C4-2B (cell line): ENCODE data around the gene LIPT2.

ENCODE experiments used
- ZFX ChIP-seq: fragments of 450-650 bp; IDR thresholded peaks from 2 replicates; pipeline ENCODE4 v1.6.1; 2017
- TF ChIP-seq, protein P1 (sequence below): fragments of 450-650 bp; conservative IDR thresholded peaks from 2 replicates; pipeline ENCODE4 v1.5.1; 2017; ENCODE audit warnings: mild to moderate bottlenecking

- TF ChIP-seq, protein P1, sequence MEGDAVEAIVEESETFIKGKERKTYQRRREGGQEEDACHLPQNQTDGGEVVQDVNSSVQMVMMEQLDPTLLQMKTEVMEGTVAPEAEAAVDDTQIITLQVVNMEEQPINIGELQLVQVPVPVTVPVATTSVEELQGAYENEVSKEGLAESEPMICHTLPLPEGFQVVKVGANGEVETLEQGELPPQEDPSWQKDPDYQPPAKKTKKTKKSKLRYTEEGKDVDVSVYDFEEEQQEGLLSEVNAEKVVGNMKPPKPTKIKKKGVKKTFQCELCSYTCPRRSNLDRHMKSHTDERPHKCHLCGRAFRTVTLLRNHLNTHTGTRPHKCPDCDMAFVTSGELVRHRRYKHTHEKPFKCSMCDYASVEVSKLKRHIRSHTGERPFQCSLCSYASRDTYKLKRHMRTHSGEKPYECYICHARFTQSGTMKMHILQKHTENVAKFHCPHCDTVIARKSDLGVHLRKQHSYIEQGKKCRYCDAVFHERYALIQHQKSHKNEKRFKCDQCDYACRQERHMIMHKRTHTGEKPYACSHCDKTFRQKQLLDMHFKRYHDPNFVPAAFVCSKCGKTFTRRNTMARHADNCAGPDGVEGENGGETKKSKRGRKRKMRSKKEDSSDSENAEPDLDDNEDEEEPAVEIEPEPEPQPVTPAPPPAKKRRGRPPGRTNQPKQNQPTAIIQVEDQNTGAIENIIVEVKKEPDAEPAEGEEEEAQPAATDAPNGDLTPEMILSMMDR, result no peak
- TF ChIP-seq ZFX, result no peak
Measured at GRCh38 chr11:74466916-74467885, 26.3 kb downstream of the LIPT2 start, which contains the start of gene KCNE3.
